Skin of body (tissue), 2 donors: ENCODE measurements around the gene LIMS1. TPM values are rescaled to one million over a fixed set of nuclear protein-coding genes. Genes with fewer than 3 reads are reported as not detected.

Source experiments
- DNase-seq: peaks from one replicate; lab custom pipeline; 2025; lab: John Stamatoyannopoulos, UW
- total RNA-seq: library from RNA; depleted of rRNA; stranded (reverse); fragments of >200 nt; gene quantifications from one replicate; pipeline ENCODE4 v1.2.3, GENCODE V29; 2014

Gene LIMS1
- total RNA-seq, 1 donor from 2014 or later: 48.0 TPM

DNA sequence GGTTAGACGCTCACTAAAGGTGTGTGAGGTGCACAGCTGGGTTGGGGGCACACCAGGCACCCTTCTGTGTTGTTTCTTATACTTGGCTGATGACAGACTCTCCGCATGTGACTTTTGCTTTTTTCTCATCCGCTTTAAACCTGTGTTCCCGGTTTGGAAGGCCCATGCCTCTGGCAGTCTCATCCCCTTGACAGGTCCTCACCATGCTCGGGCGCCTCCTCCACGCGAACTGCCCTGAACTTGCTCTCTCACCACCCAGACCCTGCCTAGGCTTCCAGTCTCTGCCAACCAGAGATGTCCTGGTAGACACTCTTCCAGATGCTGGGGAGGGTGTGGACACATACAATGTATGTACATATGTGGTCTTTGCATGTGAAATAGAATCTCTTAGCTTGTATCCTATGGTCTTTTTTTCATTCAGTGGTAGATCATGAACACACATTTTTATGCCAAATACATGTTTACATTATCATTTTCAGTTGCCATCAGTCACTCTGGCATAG is 79.8 kb downstream of the LIMS1 start:
- no peak for DNase-seq

GRCh38 chr2:108614659-108615058 is 80.4 kb downstream of the LIMS1 start:
- DNase-seq: no peak

DNA sequence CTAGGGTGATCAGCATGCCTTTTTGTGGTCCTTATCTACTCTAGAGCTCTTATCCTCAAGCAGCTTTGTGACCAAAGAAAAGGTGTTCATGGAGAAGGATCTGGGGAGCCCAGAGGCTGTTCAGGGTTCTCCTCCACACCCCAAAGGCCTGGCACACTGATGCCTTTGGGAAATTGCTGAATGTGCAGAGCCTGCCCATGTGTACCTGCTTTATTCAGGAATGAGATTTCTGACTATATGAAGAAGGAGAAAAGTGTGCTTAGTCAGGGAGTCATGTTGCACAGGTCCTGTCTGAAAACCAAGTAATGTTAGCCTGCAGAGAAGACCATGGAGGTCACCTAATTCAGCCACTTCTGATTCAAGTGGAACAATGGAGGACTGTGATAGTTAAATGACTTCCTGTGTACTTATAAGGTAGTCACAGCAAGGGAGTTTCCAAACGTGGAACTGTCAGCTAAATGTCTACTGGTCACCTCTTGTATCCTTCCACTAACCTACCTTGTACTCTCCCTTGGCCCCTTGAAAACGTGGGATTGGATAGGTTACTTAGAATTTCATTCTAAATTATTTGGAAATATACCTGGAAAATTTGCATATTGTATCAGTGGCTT is 81.3 kb downstream of the LIMS1 start:
- no peak for DNase-seq

- no peak for DNase-seq
These were observed 82.0 kb downstream of the LIMS1 start for GRCh38 chr2:108616318-108616717.

DNA sequence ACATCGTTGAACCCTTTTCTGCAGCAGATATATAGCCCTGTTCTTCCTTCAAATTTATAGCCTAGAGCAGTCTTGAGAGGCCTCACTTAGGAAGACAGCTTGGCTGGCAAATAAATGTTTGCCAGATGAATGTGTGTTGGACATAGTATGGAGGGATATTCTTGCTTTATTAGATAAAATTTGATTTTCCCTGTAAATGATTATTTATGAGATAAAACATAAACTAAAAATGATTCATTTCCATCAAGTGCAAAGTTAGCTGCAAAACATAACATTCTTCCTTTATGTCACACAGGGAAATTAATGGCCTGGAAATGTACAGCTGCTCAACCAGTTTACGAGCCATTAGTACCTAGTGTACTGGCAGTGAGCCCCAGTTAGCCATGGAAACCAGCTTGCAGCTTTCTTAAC is 82.5 kb downstream of the LIMS1 start:
- no peak for DNase-seq

DNA sequence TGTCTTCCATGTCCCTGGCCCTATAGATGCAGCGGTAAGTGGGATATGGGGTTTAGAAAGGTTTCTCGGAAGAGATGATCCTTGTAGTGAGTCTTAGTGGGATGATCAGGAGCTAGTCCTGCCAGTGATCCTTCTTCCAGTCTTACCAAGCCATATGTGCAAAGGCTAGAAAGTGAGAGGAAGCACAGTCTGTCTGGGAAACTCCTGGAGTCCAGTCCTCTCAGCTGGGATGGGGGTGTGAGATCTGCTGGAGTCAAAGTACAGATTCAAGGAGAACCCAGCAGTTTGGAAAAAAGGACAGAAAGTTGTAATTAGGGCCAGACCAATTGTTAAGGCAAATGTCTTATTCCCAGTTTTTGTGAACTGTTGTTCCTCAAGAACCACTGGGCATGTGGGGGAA is 83.3 kb downstream of the LIMS1 start:
- no peak for DNase-seq

DNA sequence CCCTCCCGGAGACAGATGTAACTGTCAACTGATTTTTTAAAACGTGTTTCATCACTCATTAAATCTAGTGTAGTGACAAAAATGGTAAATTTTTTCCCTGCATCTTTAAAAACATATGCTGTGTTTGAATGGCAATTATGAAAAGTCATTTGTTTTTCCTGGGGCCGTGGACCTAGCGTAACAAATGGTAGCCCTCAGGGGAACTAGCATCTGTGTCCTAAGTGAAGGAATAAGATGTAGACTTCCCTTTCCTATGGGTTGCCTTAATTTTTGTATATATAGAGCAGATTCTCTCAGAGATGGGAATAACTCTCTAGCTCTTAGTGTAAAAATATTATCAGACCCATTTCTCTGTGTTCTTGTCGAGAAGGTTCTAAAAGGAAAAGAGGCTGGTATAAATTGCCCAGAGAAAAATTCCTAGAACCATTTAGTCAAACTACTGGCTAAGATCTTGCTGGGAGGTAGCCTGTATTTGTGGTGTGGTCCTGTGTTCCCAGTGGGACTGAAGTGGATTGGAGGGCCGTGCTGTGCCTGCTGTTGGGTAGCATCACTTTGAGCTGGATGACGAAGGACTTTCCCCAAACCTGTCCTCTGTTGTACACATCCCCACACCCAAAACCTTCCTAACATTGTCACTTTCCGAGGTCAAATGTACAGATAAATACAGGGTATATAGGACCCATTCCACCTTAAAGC is 85.8 kb downstream of the LIMS1 start:
- DNase-seq: no peak

DNA sequence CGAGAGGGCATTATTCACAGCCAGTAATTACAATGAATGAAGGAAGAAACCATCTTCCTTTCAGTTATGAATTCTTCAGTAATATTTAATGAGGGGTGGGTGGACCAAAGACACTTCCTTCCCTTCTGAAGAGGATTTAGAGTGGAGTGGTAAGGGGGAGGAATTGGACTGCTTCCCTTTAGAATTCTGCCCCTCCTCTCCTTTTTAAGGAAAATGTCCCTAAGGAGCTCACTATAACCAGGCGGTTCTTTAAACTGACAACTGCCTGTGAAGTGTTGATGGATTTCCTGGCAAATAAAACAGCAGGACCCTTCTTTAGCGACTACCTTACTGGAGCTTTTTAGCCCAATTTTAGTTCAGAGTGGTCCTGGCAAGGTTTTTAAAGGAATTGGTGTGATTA is 86.4 kb downstream of the LIMS1 start:
- no peak for DNase-seq

DNA sequence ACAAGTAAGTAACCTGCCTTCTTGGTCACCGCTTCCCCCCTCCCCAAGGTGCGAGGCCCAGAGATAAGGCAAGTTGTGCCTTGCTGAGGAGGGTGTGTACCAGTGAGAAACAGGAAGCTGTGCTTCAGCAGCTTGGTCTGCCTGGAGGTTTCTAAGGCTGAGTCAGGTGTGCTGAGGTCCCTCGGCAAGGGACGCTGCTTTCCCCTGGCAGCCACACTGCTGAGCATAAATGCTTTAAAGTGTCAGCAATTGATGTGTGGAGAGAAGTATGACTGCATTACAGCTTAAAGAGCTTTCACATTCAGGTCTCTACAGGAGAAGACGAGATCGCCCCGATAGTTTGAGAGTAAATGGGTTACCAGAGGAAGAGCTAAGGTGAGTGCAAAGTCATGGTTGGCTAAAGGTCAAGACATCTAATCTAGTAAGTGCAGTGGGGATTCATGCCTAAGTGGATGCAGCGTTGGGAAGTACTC is 86.9 kb downstream of the LIMS1 start:
- DNase-seq: no peak

GRCh38 chr2:108621687-108622681 is 87.7 kb downstream of the LIMS1 start:
- DNase-seq: no peak

- DNase-seq: no peak
These were observed 89.3 kb downstream of the LIMS1 start for GRCh38 chr2:108623616-108624015.

DNA sequence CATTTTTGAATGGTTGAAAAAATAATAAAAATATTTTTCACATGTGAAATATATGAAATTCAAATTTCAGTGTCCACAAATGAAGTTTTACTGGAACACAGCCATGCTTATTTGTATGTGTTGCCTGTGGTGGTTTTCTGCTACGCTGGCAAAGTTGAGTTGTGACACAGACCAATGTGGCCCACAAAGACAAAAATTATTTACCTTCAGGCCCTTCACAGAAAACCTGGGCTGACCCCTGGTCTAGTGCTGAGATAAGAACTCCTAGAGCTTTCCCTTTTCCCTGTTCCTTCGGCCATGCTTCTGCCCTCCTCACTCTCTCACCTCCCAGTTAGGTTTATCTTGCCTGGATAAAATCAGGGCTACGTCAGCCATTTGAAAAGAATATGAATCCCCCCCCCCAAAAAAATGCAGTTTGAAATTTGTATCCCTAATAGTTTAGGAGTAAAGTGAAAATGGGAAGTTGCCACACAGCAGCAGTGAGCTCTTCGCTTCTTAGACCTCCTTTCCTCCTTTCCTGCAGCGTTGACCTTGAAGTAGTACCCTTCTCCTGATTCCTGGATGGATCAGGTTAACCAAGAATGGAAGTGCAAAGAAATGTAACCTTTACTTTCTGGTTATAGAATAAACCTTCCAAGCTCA is 91.0 kb downstream of the LIMS1 start:
- no peak for DNase-seq

GRCh38 chr2:108625828-108626195 is 91.5 kb downstream of the LIMS1 start:
- no peak for DNase-seq

GRCh38 chr2:108626995-108627394 is 92.7 kb downstream of the LIMS1 start:
- no peak for DNase-seq

DNA sequence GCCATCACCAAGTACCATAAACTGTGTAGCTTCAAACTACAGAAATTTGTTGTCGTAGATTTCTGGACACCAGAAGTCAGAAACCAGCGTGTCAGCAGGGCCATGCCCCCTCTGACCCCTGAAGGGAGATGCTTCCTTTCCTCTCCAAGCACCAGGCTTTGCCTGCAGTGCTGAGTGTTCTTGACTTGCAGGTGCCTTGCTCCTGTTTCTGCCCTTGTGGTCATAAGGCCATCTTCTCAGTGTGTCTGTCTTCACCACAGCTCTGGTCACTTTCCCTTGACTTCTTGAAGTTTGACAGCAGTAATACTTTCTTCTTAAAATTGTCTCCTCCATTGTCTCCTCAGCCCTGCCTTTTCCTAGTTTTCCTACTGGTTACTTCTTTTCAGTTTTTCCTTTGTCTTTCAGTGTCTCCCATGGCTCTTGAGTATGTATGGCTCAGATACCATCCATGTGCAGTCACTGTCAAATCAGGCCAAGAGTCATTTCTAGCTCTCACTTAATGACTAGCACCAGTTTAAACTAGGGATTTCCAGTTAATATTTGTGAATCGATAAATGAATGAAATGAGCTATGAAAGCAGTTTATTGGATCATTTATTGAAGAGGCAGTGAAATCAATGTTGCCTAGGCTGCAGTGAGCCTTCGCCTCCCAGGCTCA is 93.8 kb downstream of the LIMS1 start:
- DNase-seq: no peak

DNA sequence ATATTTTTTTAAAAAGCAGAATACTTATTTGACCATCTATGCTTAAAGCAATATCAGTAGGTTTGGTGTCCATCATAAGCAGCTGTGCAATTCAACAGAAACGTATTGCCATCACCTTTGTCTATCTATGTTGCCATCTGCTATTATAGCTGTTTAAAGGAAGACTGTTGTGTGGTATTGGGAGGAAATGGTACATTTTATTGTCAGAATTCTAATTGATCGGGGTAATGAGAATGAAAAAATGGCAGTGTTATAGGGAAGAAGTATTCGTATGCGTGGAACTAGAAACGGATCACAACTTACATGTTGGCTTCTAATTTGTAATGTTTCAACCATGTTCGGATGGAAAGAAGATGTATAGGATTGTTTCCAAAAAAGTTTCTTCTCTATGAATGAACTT is 94.7 kb downstream of the LIMS1 start:
- no peak for DNase-seq

GRCh38 chr2:108629417-108629816 is 95.1 kb downstream of the LIMS1 start:
- DNase-seq: no peak

GRCh38 chr2:108630567-108631405 is 96.5 kb downstream of the LIMS1 start:
- no peak for DNase-seq

GRCh38 chr2:108632332-108633160 is 98.3 kb downstream of the LIMS1 start:
- no peak for DNase-seq
